GM12878 (cell line): ENCODE measurements around the gene NGB. TPM values are rescaled to one million over a fixed set of nuclear protein-coding genes. Genes with fewer than 3 reads are reported as not detected.

Source experiments
- BHLHE40 ChIP-seq, 2 experiments: fragments of 450-650 bp in 1 of 2; IDR thresholded peaks; 2 replicates each; pipeline ENCODE4 v1.6.1; 2011 to 2017; ENCODE audit warnings: low read depth in 2 of 2, borderline replicate concordance in 1 of 2, improper control_type of control experiment in 1 of 2, low read length in 1 of 2, mild to moderate bottlenecking in 1 of 2
- CBFB ChIP-seq: IDR thresholded peaks from 2 replicates; pipeline ENCODE4 v1.6.1; 2016; ENCODE audit warnings: antibody characterized with exemption, low read depth
- CBX5 ChIP-seq: sonication (generic); IDR thresholded peaks from 2 replicates; pipeline ENCODE4 v1.6.1; 2016; ENCODE audit warnings: low read depth, moderate library complexity, mild to moderate bottlenecking, inconsistent platforms
- CHD2 ChIP-seq: IDR thresholded peaks from 2 replicates; pipeline ENCODE4 v1.6.1; 2011; ENCODE audit warnings: low read depth, low read length, improper control_type of control experiment, borderline replicate concordance
- GABPA ChIP-seq: IDR thresholded peaks from 2 replicates; pipeline ENCODE4 v1.6.1; 2014; ENCODE audit warnings: antibody characterized with exemption, low read depth, mild to moderate bottlenecking, inconsistent platforms
- GATAD2B ChIP-seq: fragments of 450-650 bp; conservative IDR thresholded peaks from 2 replicates; pipeline ENCODE4 v1.6.1; 2017; ENCODE audit warnings: low read depth, mild to moderate bottlenecking, moderate library complexity
- JUND ChIP-seq: IDR thresholded peaks from 2 replicates; pipeline ENCODE4 v1.6.1; 2012; ENCODE audit warnings: low read depth, mild to moderate bottlenecking, low read length, improper control_type of control experiment, moderate library complexity
- KDM1A ChIP-seq: fragments of 200-600 bp; sonication (generic); IDR thresholded peaks from 2 replicates; pipeline ENCODE4 v1.6.1; 2016; ENCODE audit warnings: borderline replicate concordance
- KLF5 ChIP-seq: fragments of 450-650 bp; IDR thresholded peaks from 2 replicates; pipeline ENCODE4 v1.6.1; 2014; ENCODE audit warnings: mild to moderate bottlenecking; ENCODE audit not compliant: partially characterized antibody
- RELA ChIP-seq: fragments of 450-650 bp; IDR thresholded peaks from 2 replicates; pipeline ENCODE4 v1.8.0; 2014; ENCODE audit warnings: borderline replicate concordance; ENCODE audit not compliant: partially characterized antibody
- SMAD1 ChIP-seq: fragments of 450-650 bp; IDR thresholded peaks from 2 replicates; pipeline ENCODE4 v1.6.1; 2018; ENCODE audit warnings: mild to moderate bottlenecking, low read depth; ENCODE audit not compliant: partially characterized antibody
- STAT1 ChIP-seq: fragments of 450-650 bp; conservative IDR thresholded peaks from 2 replicates; pipeline ENCODE4 v1.6.1; 2014; ENCODE audit warnings: antibody characterized with exemption, mild to moderate bottlenecking
- YY1 ChIP-seq: IDR thresholded peaks from 2 replicates; pipeline ENCODE4 v1.6.1; 2011; ENCODE audit warnings: low read depth, mild to moderate bottlenecking, low read length
- ZNF207 ChIP-seq: fragments of 450-650 bp; IDR thresholded peaks from 2 replicates; pipeline ENCODE4 v1.6.1; 2014; ENCODE audit warnings: antibody characterized with exemption, mild to moderate bottlenecking, borderline replicate concordance
- ZNF24 ChIP-seq: fragments of 450-650 bp; IDR thresholded peaks from 2 replicates; pipeline ENCODE4 v1.6.1; 2017; ENCODE audit warnings: antibody characterized with exemption, mild to moderate bottlenecking
- ZNF384 ChIP-seq: IDR thresholded peaks from 2 replicates; pipeline ENCODE4 v1.6.1; 2012; ENCODE audit warnings: low read depth, mild to moderate bottlenecking, low read length, improper control_type of control experiment, borderline replicate concordance
- polyA plus RNA-seq, 11 experiments: library from polyadenylated mRNA; depleted of rRNA in 4 of 11; unstranded in 6 of 11; stranded (reverse) in 5 of 11; fragments of >200 nt; fragmentation: Nextera tagmentation in 4 of 11; fragmentation: Illumina TruSeq in 1 of 11; extraction: Ambion mirVana in 4 of 11; extraction: Trizol in 1 of 11; gene quantifications; 1 replicate in 1 of 11; 2 replicates in 10 of 11; pipeline versions ENCODE4 v1.2.1 to v1.2.3, GENCODE V29; 2011 to 2016; ENCODE audit warnings: inconsistent platforms in 2 of 11, missing spikeins in 2 of 11, low read depth in 1 of 11
- total RNA-seq, 4 experiments: library from RNA; depleted of rRNA in 3 of 4; stranded (reverse); fragments of >200 nt in 3 of 4; fragmentation: Illumina TruSeq in 1 of 4; extraction: Trizol in 1 of 4; gene quantifications; 2 replicates each; pipeline versions ENCODE4 v1.2.1 to v1.2.3, GENCODE V29; 2013 to 2021
- TF ChIP-seq, protein P1 (sequence below): IDR thresholded peaks from 2 replicates; pipeline ENCODE4 v1.6.1; 2012; ENCODE audit warnings: low read depth, low read length, improper control_type of control experiment
- TF ChIP-seq, protein P2 (sequence below): fragments of 450-650 bp; IDR thresholded peaks from 2 replicates; pipeline ENCODE4 v1.6.1; 2017; ENCODE audit warnings: mild to moderate bottlenecking, low read depth, inconsistent platforms; ENCODE audit not compliant: poor library complexity, severe bottlenecking
- TF ChIP-seq, protein P3 (sequence below): IDR thresholded peaks from 2 replicates; pipeline ENCODE4 v1.6.1; 2011; ENCODE audit warnings: mild to moderate bottlenecking, low read depth, low read length, moderate library complexity; ENCODE audit not compliant: insufficient replicate concordance
- TF ChIP-seq, protein P4 (sequence below): fragments of 450-650 bp; IDR thresholded peaks from 2 replicates; pipeline ENCODE4 v1.6.1; 2016; ENCODE audit warnings: mild to moderate bottlenecking
- TF ChIP-seq, protein P5 (sequence below): fragments of 450-650 bp; IDR thresholded peaks from 2 replicates; pipeline ENCODE4 v1.6.1; 2017; ENCODE audit warnings: antibody characterized with exemption, mild to moderate bottlenecking, moderate library complexity

The NGB gene
- total and polyA plus RNA-seq, 10 of the 15 experiments (the other 5 are each of a cell fraction or from before 2014, with no cell fraction given): 0.19 TPM; not detected in 9

DNA sequence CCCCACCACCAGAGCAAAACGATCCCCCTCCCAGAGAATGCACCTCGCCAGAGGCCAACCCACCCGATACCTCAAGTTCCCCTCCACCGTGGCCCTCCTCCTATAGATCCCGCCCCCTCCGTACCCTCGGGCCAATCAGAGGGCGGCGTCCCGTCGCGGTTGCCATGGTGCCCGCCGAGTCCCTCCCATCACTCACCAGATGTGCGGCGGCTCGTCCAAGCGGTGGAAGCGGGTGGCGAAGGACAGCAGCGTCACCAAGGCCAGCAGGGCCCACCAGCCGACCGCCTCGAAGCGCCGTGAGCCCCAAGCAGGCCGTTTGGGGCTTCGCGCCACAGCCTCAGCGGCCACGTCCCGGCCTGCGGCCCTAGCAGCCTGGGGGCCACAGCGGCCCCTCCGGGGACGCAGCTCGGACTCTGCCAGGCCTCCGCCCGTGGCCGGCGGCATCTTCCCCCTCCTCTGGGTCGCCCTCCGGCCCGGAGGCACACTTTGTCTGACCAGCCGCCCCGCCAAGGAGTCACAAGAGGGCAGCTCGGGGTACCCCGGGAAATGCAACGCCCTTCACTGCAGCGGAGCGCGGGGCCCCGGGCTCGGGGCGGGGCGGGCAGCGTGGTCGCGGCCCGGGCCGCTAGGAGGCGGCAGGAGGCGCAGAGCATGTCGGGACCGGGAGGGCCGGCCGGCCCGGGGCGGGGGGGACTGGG is 49.4 kb upstream of the NGB start, which contains the start of gene POMT2 (continued):
- no peak for TF ChIP-seq KLF5
- TF ChIP-seq, protein P1, sequence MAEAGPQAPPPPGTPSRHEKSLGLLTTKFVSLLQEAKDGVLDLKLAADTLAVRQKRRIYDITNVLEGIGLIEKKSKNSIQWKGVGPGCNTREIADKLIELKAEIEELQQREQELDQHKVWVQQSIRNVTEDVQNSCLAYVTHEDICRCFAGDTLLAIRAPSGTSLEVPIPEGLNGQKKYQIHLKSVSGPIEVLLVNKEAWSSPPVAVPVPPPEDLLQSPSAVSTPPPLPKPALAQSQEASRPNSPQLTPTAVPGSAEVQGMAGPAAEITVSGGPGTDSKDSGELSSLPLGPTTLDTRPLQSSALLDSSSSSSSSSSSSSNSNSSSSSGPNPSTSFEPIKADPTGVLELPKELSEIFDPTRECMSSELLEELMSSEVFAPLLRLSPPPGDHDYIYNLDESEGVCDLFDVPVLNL: no peak; the same call in 1 of the 2 replicates
- no peak for TF ChIP-seq CBX5
- no peak for TF ChIP-seq JUND
- TF ChIP-seq ZNF207: peak; percentile 49; the same call in 1 of the 2 replicates
- TF ChIP-seq, protein P2, sequence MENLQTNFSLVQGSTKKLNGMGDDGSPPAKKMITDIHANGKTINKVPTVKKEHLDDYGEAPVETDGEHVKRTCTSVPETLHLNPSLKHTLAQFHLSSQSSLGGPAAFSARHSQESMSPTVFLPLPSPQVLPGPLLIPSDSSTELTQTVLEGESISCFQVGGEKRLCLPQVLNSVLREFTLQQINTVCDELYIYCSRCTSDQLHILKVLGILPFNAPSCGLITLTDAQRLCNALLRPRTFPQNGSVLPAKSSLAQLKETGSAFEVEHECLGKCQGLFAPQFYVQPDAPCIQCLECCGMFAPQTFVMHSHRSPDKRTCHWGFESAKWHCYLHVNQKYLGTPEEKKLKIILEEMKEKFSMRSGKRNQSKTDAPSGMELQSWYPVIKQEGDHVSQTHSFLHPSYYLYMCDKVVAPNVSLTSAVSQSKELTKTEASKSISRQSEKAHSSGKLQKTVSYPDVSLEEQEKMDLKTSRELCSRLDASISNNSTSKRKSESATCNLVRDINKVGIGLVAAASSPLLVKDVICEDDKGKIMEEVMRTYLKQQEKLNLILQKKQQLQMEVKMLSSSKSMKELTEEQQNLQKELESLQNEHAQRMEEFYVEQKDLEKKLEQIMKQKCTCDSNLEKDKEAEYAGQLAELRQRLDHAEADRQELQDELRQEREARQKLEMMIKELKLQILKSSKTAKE: no peak
- no peak for TF ChIP-seq RELA
- TF ChIP-seq KDM1A: no peak
- TF ChIP-seq, protein P3, sequence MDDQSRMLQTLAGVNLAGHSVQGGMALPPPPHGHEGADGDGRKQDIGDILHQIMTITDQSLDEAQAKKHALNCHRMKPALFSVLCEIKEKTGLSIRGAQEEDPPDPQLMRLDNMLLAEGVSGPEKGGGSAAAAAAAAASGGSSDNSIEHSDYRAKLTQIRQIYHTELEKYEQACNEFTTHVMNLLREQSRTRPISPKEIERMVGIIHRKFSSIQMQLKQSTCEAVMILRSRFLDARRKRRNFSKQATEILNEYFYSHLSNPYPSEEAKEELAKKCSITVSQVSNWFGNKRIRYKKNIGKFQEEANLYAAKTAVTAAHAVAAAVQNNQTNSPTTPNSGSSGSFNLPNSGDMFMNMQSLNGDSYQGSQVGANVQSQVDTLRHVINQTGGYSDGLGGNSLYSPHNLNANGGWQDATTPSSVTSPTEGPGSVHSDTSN: peak; percentile 85
- TF ChIP-seq CBFB: no peak
- peak in 1 of 2 experiments; percentile 3; a peak in 2 of 4 replicates for TF ChIP-seq BHLHE40 (IDR thresholded peaks at IDR 0.05; ENCODE audit: borderline replicate concordance in 1 of 2, low read depth in 2 of 2, low read length in 1 of 2)
- TF ChIP-seq STAT1: no peak; the same call in 1 of the 2 replicates
- TF ChIP-seq, protein P4, sequence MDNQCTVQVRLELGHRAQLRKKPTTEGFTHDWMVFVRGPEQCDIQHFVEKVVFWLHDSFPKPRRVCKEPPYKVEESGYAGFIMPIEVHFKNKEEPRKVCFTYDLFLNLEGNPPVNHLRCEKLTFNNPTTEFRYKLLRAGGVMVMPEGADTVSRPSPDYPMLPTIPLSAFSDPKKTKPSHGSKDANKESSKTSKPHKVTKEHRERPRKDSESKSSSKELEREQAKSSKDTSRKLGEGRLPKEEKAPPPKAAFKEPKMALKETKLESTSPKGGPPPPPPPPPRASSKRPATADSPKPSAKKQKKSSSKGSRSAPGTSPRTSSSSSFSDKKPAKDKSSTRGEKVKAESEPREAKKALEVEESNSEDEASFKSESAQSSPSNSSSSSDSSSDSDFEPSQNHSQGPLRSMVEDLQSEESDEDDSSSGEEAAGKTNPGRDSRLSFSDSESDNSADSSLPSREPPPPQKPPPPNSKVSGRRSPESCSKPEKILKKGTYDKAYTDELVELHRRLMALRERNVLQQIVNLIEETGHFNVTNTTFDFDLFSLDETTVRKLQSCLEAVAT: no peak
- no peak for TF ChIP-seq SMAD1
- TF ChIP-seq CHD2: peak; percentile 44; the same call in 1 of the 2 replicates
- peak; percentile 81 for TF ChIP-seq GATAD2B
- TF ChIP-seq YY1: no peak; the same call in none of the 2 replicates
- TF ChIP-seq, protein P5, sequence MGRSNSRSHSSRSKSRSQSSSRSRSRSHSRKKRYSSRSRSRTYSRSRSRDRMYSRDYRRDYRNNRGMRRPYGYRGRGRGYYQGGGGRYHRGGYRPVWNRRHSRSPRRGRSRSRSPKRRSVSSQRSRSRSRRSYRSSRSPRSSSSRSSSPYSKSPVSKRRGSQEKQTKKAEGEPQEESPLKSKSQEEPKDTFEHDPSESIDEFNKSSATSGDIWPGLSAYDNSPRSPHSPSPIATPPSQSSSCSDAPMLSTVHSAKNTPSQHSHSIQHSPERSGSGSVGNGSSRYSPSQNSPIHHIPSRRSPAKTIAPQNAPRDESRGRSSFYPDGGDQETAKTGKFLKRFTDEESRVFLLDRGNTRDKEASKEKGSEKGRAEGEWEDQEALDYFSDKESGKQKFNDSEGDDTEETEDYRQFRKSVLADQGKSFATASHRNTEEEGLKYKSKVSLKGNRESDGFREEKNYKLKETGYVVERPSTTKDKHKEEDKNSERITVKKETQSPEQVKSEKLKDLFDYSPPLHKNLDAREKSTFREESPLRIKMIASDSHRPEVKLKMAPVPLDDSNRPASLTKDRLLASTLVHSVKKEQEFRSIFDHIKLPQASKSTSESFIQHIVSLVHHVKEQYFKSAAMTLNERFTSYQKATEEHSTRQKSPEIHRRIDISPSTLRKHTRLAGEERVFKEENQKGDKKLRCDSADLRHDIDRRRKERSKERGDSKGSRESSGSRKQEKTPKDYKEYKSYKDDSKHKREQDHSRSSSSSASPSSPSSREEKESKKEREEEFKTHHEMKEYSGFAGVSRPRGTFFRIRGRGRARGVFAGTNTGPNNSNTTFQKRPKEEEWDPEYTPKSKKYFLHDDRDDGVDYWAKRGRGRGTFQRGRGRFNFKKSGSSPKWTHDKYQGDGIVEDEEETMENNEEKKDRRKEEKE: no peak
- TF ChIP-seq ZNF24: no peak
- TF ChIP-seq GABPA: no peak
- no peak for TF ChIP-seq ZNF384
